ENCODE data around the gene SLF2.

GRCh38 chr10:100939763-100940344, 27.1 kb downstream of the SLF2 start:
- TF ChIP-seq CTCF (IDR thresholded peaks at IDR 0.05; ENCODE audit: low read length) (no peak), EZH2 (optimal IDR thresholded peaks at IDR 0.05; ENCODE audit: low read depth, low read length) (no peak)
